GM23338 (cell line): ENCODE data around the gene UBE2D4.

ENCODE experiments used
- CREB1 ChIP-seq: fragments of 250-450 bp; sonication (Bioruptor Pico); IDR thresholded peaks from 2 replicates; pipeline ENCODE4 v1.5.0; 2020; ENCODE audit warnings: low read depth, mild to moderate bottlenecking, moderate library complexity
- CTCF ChIP-seq, 2 experiments: fragments of 200-600 bp in 1 of 2; sonication (generic) in 1 of 2; conservative IDR thresholded peaks; 2 replicates each; pipeline versions ENCODE4 v1.5.1 to v1.6.1; 2016 to 2017; ENCODE audit warnings: antibody characterized with exemption in 2 of 2, low read depth in 2 of 2, mild to moderate bottlenecking in 2 of 2, moderate library complexity in 1 of 2

GRCh38 chr7:43878867-43879266 lies 47.4 kb upstream of the UBE2D4 start:
- TF ChIP-seq CTCF (conservative IDR thresholded peaks at IDR 0.05; ENCODE audit: low read depth in 2 of 2): no peak
- no peak for TF ChIP-seq CREB1 (CRISPR knock-in tag)
